Measurements from ENCODE around the gene DES. TPM values are rescaled to one million over a fixed set of nuclear protein-coding genes. Genes with fewer than 3 reads are reported as not detected.
A peak's percentile ranks its signal among the peaks of the same experiment; 100 is the strongest.
"Not testable (repeated sequence)": the region's sequence is repeated elsewhere in the genome, so short reads cannot be mapped to it uniquely, and the experiment has no call there.

Gene DES
- total RNA-seq, 2 experiments from 2014 or later: not detected

DNA sequence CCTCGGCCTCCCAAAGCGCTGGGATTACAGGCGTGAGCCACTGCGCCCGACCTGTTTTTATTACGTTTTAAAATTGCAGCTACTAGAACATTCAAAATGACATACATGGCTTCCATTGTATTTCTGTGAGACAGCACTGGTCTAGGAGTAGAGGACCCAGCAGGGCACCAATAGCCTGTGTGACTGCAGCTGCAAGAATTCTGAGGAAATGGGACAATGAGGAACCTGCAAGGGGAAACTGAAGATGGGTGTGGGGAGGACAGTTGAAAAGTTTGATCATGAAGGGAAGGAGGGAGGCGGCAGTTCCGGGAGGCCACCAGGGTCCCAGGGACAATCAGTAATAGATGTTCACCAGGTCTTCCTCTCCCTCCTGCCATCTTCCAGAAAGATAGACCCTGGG is 16.6 kb upstream of the DES start:
- Mint-ChIP-seq H3K27ac (no peak overlapping the region), H3K36me3 (no peaks in the 10 kb centered on the region), H3K4me1 (ENCODE audit: low read depth) (peaks cover 10% of the 10 kb centered on the region), H3K27me3 (peaks cover 5% of the 10 kb centered on the region), H3K9me3 (no peaks in the 10 kb centered on the region), H3K4me3 (no peak overlapping the region)
- POLR2A ChIA-PET: no interaction called here
- intact Hi-C loops (cut with micrococcal nuclease): loop anchor here (2.0 kb wide), 2 partner anchors 33 to 57 kb away; partner anchors contain the start of gene SPEG
- no peak for DNase-seq
- CTCF ChIA-PET: interaction anchor here (1.1 to 4.9 kb wide), 11 partner anchors 8 to 196 kb away, joined by 3 to 118 read pairs (median 10); partner anchors contain the start of genes DNPEP and STK11IP

GRCh38 chr2:219402665-219403515 is 15.3 kb upstream of the DES start:
- Mint-ChIP-seq H3K36me3 (no peaks in the 10 kb centered on the region), H3K27ac (no peak overlapping the region), H3K4me1 (ENCODE audit: low read depth) (no peaks in the 10 kb centered on the region), H3K27me3 (peaks cover 5% of the 10 kb centered on the region), H3K4me3 (no peak overlapping the region), H3K9me3 (no peaks in the 10 kb centered on the region)
- DNase-seq: peak; percentile 70
- intact Hi-C loops (cut with micrococcal nuclease): loop anchor here (1.0 to 2.0 kb wide), 3 partner anchors 32 to 127 kb away; partner anchors contain the start of gene SPEG
- ChIA-PET POLR2A (interaction anchor here (1.1 to 1.3 kb wide), 2 partner anchors 14 to 127 kb away, joined by 3 to 4 read pairs; no protein-coding TSS in a partner anchor), CTCF (interaction anchor here (0.7 to 4.9 kb wide), 32 partner anchors 10 to 240 kb away, joined by 3 to 118 read pairs (median 4); partner anchors contain the start of genes DES, DNPEP, GMPPA and SPEG)

DNA sequence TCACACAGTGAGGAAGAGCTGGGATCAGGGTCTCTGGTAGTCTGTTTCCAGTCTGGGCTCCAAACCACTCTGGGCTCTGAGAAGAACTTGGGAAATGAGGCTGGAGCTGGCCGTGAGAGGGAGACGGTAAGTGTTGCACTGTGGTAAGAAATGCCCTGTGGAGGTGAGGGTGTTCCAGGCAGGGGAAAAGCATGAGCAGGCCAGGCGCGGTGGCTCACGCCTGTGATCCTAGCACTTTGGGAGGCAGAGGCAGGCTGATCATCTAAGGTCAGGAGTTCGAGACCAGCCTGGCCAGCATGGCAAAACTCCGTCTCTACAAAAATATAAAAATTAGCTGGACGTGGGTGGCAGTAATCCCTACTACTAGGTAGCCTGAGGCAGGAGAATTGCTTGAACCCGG is 14.3 kb upstream of the DES start:
- no peak overlapping the region for H3K4me3 Mint-ChIP-seq
- no peaks in the 10 kb centered on the region for H3K36me3 Mint-ChIP-seq
- no peaks in the 10 kb centered on the region for H3K9me3 Mint-ChIP-seq
- no peaks in the 10 kb centered on the region for H3K4me1 Mint-ChIP-seq (ENCODE audit: low read depth)
- ChIA-PET POLR2A (interaction anchor here (1.1 to 1.3 kb wide), 2 partner anchors 15 to 126 kb away, joined by 3 to 4 read pairs; no protein-coding TSS in a partner anchor), CTCF (interaction anchor here (0.6 to 4.9 kb wide), 17 partner anchors 12 to 158 kb away, joined by 3 to 118 read pairs (median 5); partner anchors contain the start of genes DES, GMPPA and SPEG)
- peaks cover 5% of the 10 kb centered on the region for H3K27me3 Mint-ChIP-seq
- intact Hi-C loops (cut with micrococcal nuclease): loop anchor here (1.0 to 2.0 kb wide), 3 partner anchors 31 to 126 kb away; partner anchors contain the start of gene SPEG
- H3K27ac Mint-ChIP-seq: peak overlapping the region; percentile 21
- DNase-seq: no peak

GRCh38 chr2:219404291-219404910 is 13.8 kb upstream of the DES start:
- peaks cover 5% of the 10 kb centered on the region for H3K27me3 Mint-ChIP-seq
- POLR2A ChIA-PET: no interaction called here
- H3K4me1 Mint-ChIP-seq (ENCODE audit: low read depth): no peaks in the 10 kb centered on the region
- intact Hi-C loops (cut with micrococcal nuclease): no loop called here
- no peak for DNase-seq
- CTCF ChIA-PET: interaction anchor here (0.6 to 4.9 kb wide), 9 partner anchors 12 to 158 kb away, joined by 3 to 118 read pairs (median 3); partner anchors contain the start of gene DES
- H3K27ac Mint-ChIP-seq: no peak overlapping the region
- H3K4me3 Mint-ChIP-seq: no peak overlapping the region
- no peaks in the 10 kb centered on the region for H3K9me3 Mint-ChIP-seq
- no peaks in the 10 kb centered on the region for H3K36me3 Mint-ChIP-seq

- no peak for DNase-seq
- no peaks in the 10 kb centered on the region for H3K4me1 Mint-ChIP-seq (ENCODE audit: low read depth)
- ChIA-PET CTCF (interaction anchor here (1.1 to 4.9 kb wide), 4 partner anchors 14 to 124 kb away, joined by 3 to 118 read pairs (median 16); a partner anchor contains a TSS), POLR2A (no interaction called here)
- peaks cover 9% of the 10 kb centered on the region for H3K27me3 Mint-ChIP-seq
- no peaks in the 10 kb centered on the region for H3K9me3 Mint-ChIP-seq
- H3K4me3 Mint-ChIP-seq: no peak overlapping the region
- no peak overlapping the region for H3K27ac Mint-ChIP-seq
- intact Hi-C loops (cut with micrococcal nuclease): no loop called here
- no peaks in the 10 kb centered on the region for H3K36me3 Mint-ChIP-seq
Observed at GRCh38 chr2:219404954-219405353, 13.2 kb upstream of the DES start.

DNA sequence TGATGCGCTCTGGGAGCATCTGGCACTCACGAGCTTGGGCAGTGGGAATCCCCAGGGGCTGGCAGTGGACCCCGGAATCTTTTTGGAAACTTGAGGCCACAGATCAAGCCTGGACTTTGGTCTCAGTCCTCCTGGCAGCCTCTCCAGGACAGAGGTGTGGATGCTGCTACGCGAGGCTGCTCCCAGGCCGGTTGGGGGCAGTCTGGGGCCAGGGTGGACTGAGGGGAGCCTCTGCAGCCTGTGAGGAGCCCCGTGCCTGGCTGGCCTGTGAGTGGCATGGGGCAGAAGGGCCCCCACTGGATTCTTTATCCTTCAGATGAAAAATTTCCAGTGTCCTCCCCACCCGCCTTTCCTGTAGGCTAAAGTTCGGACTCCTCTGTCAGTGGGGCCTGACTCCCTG is 12.7 kb upstream of the DES start:
- peaks cover 9% of the 10 kb centered on the region for H3K27me3 Mint-ChIP-seq
- CTCF ChIA-PET: interaction anchor here (1.1 to 4.9 kb wide), 3 partner anchors 14 to 124 kb away, joined by 3 to 118 read pairs (median 27); a partner anchor contains a TSS
- H3K27ac Mint-ChIP-seq: no peak overlapping the region
- no peaks in the 10 kb centered on the region for H3K4me1 Mint-ChIP-seq (ENCODE audit: low read depth)
- intact Hi-C loops (cut with micrococcal nuclease): no loop called here
- no peak for DNase-seq
- no peaks in the 10 kb centered on the region for H3K36me3 Mint-ChIP-seq
- H3K4me3 Mint-ChIP-seq: no peak overlapping the region
- POLR2A ChIA-PET: no interaction called here
- no peaks in the 10 kb centered on the region for H3K9me3 Mint-ChIP-seq

DNA sequence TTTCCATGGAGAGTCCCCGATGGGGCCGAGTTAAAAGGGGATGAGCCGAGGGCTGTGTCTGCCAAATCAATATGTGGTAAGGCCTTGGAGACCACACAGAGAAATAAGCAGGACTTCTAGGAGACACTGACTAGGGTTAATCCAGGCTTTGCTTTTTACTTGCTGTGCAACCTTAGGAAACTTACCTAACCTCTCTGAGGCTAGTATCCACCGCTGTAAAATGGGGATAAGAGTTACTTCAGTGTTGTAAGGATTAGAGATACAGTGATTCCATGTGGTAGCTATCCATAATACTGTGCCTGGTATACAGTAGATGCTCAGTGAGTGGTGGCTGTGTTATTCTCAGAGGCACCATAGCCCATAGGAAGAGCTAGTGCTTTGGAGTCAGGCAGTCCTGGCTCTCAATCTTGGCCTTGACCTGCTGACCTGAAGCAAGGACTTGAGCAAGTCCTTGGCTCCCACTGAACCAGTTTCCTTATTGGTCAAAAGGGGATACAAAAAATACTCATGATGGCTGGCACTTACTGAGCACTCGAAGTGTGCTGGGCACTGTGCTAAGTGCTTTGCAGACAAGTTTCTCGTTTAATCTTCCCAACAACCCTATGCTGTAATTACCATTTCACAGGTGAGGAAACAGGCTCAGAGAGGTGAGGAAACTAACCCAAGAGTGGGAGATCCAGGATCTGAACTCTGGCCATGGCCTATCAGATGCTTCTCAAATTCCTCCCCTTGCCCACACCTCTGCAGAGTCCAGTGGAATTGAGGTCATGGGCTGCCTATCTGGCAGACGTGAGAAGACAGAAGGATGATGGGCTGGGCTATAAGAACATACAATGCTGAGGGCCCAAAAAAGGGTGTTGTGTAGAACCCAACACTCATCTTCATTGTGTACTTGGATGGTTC is 12.0 kb upstream of the DES start:
- POLR2A ChIA-PET: no interaction called here
- intact Hi-C loops (cut with micrococcal nuclease): no loop called here
- no peaks in the 10 kb centered on the region for H3K9me3 Mint-ChIP-seq
- H3K36me3 Mint-ChIP-seq: no peaks in the 10 kb centered on the region
- peaks cover 9% of the 10 kb centered on the region for H3K27me3 Mint-ChIP-seq
- DNase-seq: no peak
- CTCF ChIA-PET: interaction anchor here (0.6 to 4.9 kb wide), 2 partner anchors 123 to 124 kb away, joined by 3 to 118 read pairs; no protein-coding TSS in a partner anchor
- no peaks in the 10 kb centered on the region for H3K4me1 Mint-ChIP-seq (ENCODE audit: low read depth)
- H3K27ac Mint-ChIP-seq: no peak overlapping the region
- no peak overlapping the region for H3K4me3 Mint-ChIP-seq

- Mint-ChIP-seq H3K4me3 (no peak overlapping the region), H3K36me3 (peaks cover 1% of the 10 kb centered on the region), H3K4me1 (ENCODE audit: low read depth) (no peaks in the 10 kb centered on the region), H3K27ac (no peak overlapping the region), H3K27me3 (peaks cover 9% of the 10 kb centered on the region), H3K9me3 (no peaks in the 10 kb centered on the region)
- no peak for DNase-seq
- intact Hi-C loops (cut with micrococcal nuclease): no loop called here
- ChIA-PET CTCF (interaction anchor here (1.9 kb wide), 1 partner anchor 123 kb away, joined by 7 read pairs; no protein-coding TSS in a partner anchor), POLR2A (no interaction called here)
Observed at GRCh38 chr2:219406861-219407230, 11.3 kb upstream of the DES start.

- H3K27ac Mint-ChIP-seq; H3K4me3 Mint-ChIP-seq; H3K9me3 Mint-ChIP-seq; DNase-seq; H3K36me3 Mint-ChIP-seq; POLR2A ChIA-PET; H3K4me1 Mint-ChIP-seq (ENCODE audit: low read depth); H3K27me3 Mint-ChIP-seq; intact Hi-C loops (cut with micrococcal nuclease): not testable (repeated sequence)
- CTCF ChIA-PET: interaction anchor here (1.9 kb wide), 1 partner anchor 122 kb away, joined by 7 read pairs; no protein-coding TSS in a partner anchor
Observed at GRCh38 chr2:219407343-219407742, 10.8 kb upstream of the DES start.

- DNase-seq: no peak
- Mint-ChIP-seq H3K27me3 (peaks cover 13% of the 10 kb centered on the region), H3K4me3 (no peak overlapping the region), H3K27ac (no peak overlapping the region), H3K9me3 (peaks cover 5% of the 10 kb centered on the region), H3K4me1 (ENCODE audit: low read depth) (no peaks in the 10 kb centered on the region), H3K36me3 (peaks cover 1% of the 10 kb centered on the region)
- CTCF ChIA-PET: interaction anchor here (1.9 kb wide), 1 partner anchor 121 kb away, joined by 7 read pairs; no protein-coding TSS in a partner anchor
- POLR2A ChIA-PET: no interaction called here
- intact Hi-C loops (cut with micrococcal nuclease): no loop called here
Observed at GRCh38 chr2:219408204-219408603, 10.0 kb upstream of the DES start.

- Mint-ChIP-seq H3K4me3 (no peak overlapping the region), H3K36me3 (peaks cover 1% of the 10 kb centered on the region), H3K27ac (no peak overlapping the region), H3K27me3 (peaks cover 11% of the 10 kb centered on the region), H3K4me1 (ENCODE audit: low read depth) (no peaks in the 10 kb centered on the region), H3K9me3 (peaks cover 5% of the 10 kb centered on the region)
- intact Hi-C loops (cut with micrococcal nuclease): no loop called here
- no peak for DNase-seq
- ChIA-PET CTCF (interaction anchor here (1.9 kb wide), 1 partner anchor 121 kb away, joined by 7 read pairs; no protein-coding TSS in a partner anchor), POLR2A (no interaction called here)
Observed at GRCh38 chr2:219408631-219409030, 9.5 kb upstream of the DES start.

Measured in activated CD4-positive, alpha-beta memory T cell treated with anti-CD3 and anti-CD28 coated beads for 36 hours (primary cell).